Loucy (cell line): ENCODE results near the gene RAD23A.
A peak's percentile ranks its signal among the peaks of the same experiment; 100 is the strongest.

ENCODE experiments used
- H2AFZ ChIP-seq: fragments of 200-600 bp; sonication (generic); 2 replicates; pipeline ENCODE4 v1.6.0; 2016; ENCODE audit warnings: antibody characterized with exemption, mild to moderate bottlenecking, low read length, moderate library complexity
- H3F3A ChIP-seq: fragments of 200-600 bp; 2 replicates; pipeline ENCODE4 v1.6.0; 2016; ENCODE audit warnings: antibody characterized with exemption, low read depth, mild to moderate bottlenecking
- H3K27me3 ChIP-seq: fragments of 200-600 bp; sonication (generic); 2 replicates; pipeline ENCODE4 v1.6.1; 2014; ENCODE audit warnings: low read length, mild to moderate bottlenecking; ENCODE audit not compliant: insufficient read depth, poor library complexity, severe bottlenecking
- H3K36me3 ChIP-seq: fragments of 200-600 bp; sonication (generic); 2 replicates; pipeline ENCODE4 v1.6.1; 2016; ENCODE audit warnings: low read length; ENCODE audit not compliant: insufficient read depth
- H3K4me1 ChIP-seq: fragments of 200-600 bp; sonication (generic); 2 replicates; pipeline ENCODE4 v1.5.1; 2014; ENCODE audit warnings: low read length, mild to moderate bottlenecking; ENCODE audit not compliant: insufficient read depth, poor library complexity, severe bottlenecking
- H3K4me2 ChIP-seq: fragments of 200-600 bp; sonication (generic); 2 replicates; pipeline ENCODE4 v1.6.0; 2014; ENCODE audit warnings: antibody characterized with exemption, low read length, low read depth, mild to moderate bottlenecking; ENCODE audit not compliant: poor library complexity, severe bottlenecking
- H3K4me3 ChIP-seq: fragments of 200-600 bp; sonication (generic); 2 replicates; pipeline ENCODE4 v1.5.1; 2014; ENCODE audit warnings: low read length, mild to moderate bottlenecking, mixed read lengths; ENCODE audit not compliant: poor library complexity, severe bottlenecking
- H3K79me2 ChIP-seq: fragments of 200-600 bp; sonication (generic); 2 replicates; pipeline ENCODE4 v1.6.1; 2014; ENCODE audit warnings: low read length; ENCODE audit not compliant: insufficient read depth
- H3K9ac ChIP-seq: fragments of 200-600 bp; sonication (generic); 2 replicates; pipeline ENCODE4 v1.6.0; 2014; ENCODE audit warnings: mild to moderate bottlenecking, low read depth, low read length, moderate library complexity; ENCODE audit not compliant: poor library complexity, severe bottlenecking
- H3K9me2 ChIP-seq: fragments of 200-600 bp; sonication (generic); replicated peaks from 2 replicates; pipeline ENCODE4 v1.6.1; 2016; ENCODE audit warnings: low read depth, low read length, mixed read lengths
- H3K9me3 ChIP-seq: fragments of 200-600 bp; sonication (generic); 2 replicates; pipeline ENCODE4 v1.6.1; 2014; ENCODE audit warnings: mild to moderate bottlenecking, antibody characterized with exemption, low read length, low read depth; ENCODE audit not compliant: insufficient read depth
- H4K20me1 ChIP-seq: fragments of 200-600 bp; sonication (generic); 2 replicates; pipeline ENCODE4 v1.6.0; 2014; ENCODE audit warnings: antibody characterized with exemption, low read length, mild to moderate bottlenecking; ENCODE audit not compliant: insufficient read depth, poor library complexity, severe bottlenecking
- CTCF ChIP-seq: fragments of 200-600 bp; sonication (generic); conservative IDR thresholded peaks from 2 replicates; pipeline ENCODE4 v1.5.1; 2014; ENCODE audit warnings: mild to moderate bottlenecking, antibody characterized with exemption, low read length
- EZH2phosphoT487 ChIP-seq: fragments of 200-600 bp; IDR thresholded peaks from 2 replicates; pipeline ENCODE4 v1.6.1; 2018; ENCODE audit warnings: antibody characterized with exemption, mild to moderate bottlenecking, moderate library complexity, borderline replicate concordance

The RAD23A gene

GRCh38 chr19:12907166-12907565 is 38.5 kb upstream of the RAD23A start:
- Histone ChIP-seq H3K4me2 (no peak overlapping the region), H3K9me2 (no peaks in the 10 kb centered on the region), H3F3A (no peaks in the 10 kb centered on the region), H3K36me3 (no peaks in the 10 kb centered on the region), H3K79me2 (no peaks in the 10 kb centered on the region), H3K9ac (no peak overlapping the region), H3K27me3 (no peaks in the 10 kb centered on the region), H2AFZ (no peak overlapping the region), H3K4me1 (no peaks in the 10 kb centered on the region), H3K4me3 (no peak overlapping the region), H3K9me3 (no peaks in the 10 kb centered on the region), H4K20me1 (no peaks in the 10 kb centered on the region)
- TF ChIP-seq EZH2phosphoT487 (no peak), CTCF (no peak)

- TF ChIP-seq EZH2phosphoT487 (no peak), CTCF (no peak)
- Histone ChIP-seq H3K36me3 (no peaks in the 10 kb centered on the region), H3K27me3 (no peaks in the 10 kb centered on the region), H3K4me1 (peaks cover 35% of the 10 kb centered on the region), H3K79me2 (no peaks in the 10 kb centered on the region), H3F3A (no peaks in the 10 kb centered on the region), H3K4me3 (no peak overlapping the region), H3K9ac (peak overlapping the region; percentile 29), H2AFZ (no peak overlapping the region), H3K9me2 (no peaks in the 10 kb centered on the region), H3K9me3 (no peaks in the 10 kb centered on the region), H4K20me1 (no peaks in the 10 kb centered on the region), H3K4me2 (no peak overlapping the region)
Observed at GRCh38 chr19:12912571-12912970, 33.1 kb upstream of the RAD23A start.

- H3K79me2 ChIP-seq = peaks cover 3% of the 10 kb centered on the region; the same call in 1 of the 2 replicates
- H3K4me3 ChIP-seq = peak overlapping the region; percentile 70
- H3K9ac ChIP-seq = peak overlapping the region; percentile 73
- TF ChIP-seq CTCF = no peak
- no peak for TF ChIP-seq EZH2phosphoT487
- H3F3A ChIP-seq = no peaks in the 10 kb centered on the region
- H3K4me2 ChIP-seq = peak overlapping the region; percentile 80
- H3K27me3 ChIP-seq = no peaks in the 10 kb centered on the region
- no peaks in the 10 kb centered on the region for H4K20me1 ChIP-seq
- H2AFZ ChIP-seq = no peak overlapping the region
- peaks cover 36% of the 10 kb centered on the region for H3K4me1 ChIP-seq
- no peaks in the 10 kb centered on the region for H3K36me3 ChIP-seq
- no peaks in the 10 kb centered on the region for H3K9me3 ChIP-seq
- no peaks in the 10 kb centered on the region for H3K9me2 ChIP-seq
Observed at GRCh38 chr19:12913011-12913561, 32.6 kb upstream of the RAD23A start.
